GM12872 (cell line): ENCODE results near the gene OR52N4.

ENCODE experiments used
- TF ChIP-seq, protein P1 (sequence below): IDR thresholded peaks from 3 replicates; pipeline ENCODE4 v1.5.1; 2011; ENCODE audit warnings: low read depth, mild to moderate bottlenecking, low read length, moderate library complexity; ENCODE audit not compliant: insufficient read depth

Gene OR52N4

DNA sequence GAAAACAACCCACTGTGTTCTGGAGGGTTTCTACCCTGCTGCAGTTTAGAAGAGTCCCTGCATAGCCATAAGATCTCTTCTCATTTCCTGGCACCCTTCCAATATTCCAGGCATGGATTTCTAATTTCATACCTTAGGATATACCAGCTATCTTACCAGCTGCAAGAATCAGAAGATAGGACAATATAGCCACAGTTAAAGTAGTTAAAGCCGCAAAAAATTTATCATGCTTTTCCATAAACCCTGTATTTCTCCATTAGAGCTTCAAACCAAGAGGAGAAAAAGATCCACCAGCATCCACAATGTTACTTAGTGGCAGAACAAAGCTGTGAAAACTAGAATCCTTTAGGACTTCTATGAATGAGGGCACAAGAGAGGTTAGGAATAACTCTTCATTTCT, 26.4 kb upstream of the OR52N4 start:
- TF ChIP-seq, protein P1, sequence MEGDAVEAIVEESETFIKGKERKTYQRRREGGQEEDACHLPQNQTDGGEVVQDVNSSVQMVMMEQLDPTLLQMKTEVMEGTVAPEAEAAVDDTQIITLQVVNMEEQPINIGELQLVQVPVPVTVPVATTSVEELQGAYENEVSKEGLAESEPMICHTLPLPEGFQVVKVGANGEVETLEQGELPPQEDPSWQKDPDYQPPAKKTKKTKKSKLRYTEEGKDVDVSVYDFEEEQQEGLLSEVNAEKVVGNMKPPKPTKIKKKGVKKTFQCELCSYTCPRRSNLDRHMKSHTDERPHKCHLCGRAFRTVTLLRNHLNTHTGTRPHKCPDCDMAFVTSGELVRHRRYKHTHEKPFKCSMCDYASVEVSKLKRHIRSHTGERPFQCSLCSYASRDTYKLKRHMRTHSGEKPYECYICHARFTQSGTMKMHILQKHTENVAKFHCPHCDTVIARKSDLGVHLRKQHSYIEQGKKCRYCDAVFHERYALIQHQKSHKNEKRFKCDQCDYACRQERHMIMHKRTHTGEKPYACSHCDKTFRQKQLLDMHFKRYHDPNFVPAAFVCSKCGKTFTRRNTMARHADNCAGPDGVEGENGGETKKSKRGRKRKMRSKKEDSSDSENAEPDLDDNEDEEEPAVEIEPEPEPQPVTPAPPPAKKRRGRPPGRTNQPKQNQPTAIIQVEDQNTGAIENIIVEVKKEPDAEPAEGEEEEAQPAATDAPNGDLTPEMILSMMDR: no peak

DNA sequence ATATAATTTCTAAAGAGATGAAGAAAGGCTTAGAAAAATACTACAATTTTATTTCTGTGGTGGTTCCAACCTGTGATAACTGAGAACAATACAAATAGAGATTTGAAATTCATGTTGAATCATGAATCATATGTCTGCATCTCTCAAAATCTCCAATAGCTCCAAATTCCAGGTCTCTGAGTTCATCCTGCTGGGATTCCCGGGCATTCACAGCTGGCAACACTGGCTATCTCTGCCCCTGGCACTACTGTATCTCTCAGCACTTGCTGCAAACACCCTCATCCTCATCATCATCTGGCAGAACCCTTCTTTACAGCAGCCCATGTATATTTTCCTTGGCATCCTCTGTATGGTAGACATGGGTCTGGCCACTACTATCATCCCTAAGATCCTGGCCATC, 17.6 kb upstream of the OR52N4 start, which contains the start of gene OR56B1:
OR56B1 (plus strand) TSS at position 53 of the 400 bp plus-strand sequence; CDS start at position 122, 69 bp downstream.
- TF ChIP-seq, protein P1: no peak

DNA sequence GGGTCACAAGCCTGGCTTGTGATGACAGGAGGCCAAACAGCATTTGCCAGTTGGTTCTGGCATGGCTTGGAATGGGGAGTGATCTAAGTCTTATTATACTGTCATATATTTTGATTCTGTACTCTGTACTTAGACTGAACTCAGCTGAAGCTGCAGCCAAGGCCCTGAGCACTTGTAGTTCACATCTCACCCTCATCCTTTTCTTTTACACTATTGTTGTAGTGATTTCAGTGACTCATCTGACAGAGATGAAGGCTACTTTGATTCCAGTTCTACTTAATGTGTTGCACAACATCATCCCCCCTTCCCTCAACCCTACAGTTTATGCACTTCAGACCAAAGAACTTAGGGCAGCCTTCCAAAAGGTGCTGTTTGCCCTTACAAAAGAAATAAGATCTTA, 17.0 kb upstream of the OR52N4 start:
- TF ChIP-seq, protein P1: no peak

DNA sequence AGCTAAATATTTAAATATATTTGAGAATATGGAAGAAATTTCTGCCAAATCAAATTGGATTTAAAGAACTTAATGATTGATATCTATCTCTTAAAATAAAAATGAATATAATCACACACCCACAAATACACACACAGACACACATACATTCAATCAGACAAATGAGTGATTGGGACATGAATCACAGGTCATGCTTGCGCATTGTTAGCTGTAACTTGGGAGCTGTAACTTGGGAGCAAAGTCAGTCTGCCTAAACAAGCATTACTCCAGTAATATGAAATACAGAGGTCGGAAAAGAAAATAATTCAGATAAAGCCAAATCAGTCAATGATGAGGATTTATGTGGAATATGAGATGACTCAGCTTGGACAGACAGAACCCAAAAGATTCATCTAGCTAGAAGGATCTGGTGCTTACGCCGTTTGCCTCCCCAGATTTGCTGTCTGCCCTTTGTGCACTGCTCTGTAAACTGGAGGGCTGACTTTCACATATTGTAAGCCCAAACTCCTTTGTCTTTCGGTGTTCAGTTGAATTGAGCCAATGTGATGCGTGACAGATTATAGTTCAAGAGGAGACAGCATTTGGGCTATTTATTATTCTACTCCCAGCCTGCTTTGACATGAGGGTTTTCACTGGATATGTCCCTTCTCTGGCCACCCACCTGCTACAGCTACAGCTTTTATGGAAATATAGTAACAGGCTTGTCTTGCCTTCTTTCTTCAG, 16.2 kb upstream of the OR52N4 start:
- TF ChIP-seq, protein P1: no peak

DNA sequence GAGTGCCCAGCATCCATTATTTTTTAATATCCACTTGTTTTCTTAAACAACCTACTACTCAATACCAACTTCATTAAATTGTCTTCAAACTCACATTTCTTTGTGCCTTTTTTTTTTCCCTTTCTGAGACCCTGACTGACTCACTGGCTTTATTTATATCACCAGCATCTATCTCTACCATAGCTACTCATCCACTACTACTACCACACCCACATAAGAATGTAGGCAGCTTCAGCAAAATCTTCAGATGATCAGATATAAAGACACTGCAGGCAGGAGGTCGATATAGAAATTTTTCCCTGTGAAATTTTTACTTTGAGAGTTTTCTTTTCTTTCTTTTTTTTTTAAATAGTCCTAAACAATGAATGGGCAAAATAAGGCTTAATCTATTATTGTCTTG, 15.6 kb upstream of the OR52N4 start:
- TF ChIP-seq, protein P1: no peak

DNA sequence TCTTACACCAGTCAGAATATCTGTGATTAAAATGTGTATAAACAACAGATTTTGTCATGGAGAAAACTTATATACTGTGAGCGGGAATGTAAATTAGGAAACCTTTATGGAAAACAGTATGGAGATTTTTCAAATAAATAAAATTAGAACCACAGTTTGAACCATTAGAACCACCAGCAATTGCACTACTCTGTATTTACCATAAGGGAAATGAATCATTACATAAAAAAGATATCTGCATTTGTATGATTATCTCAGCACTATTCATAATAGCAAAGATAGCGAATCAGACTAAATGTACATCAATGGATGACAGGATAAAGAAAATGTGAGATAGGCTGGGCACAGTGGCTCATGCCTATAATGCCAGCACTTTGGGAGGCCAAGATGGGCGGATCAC, 7.4 kb upstream of the OR52N4 start:
- TF ChIP-seq, protein P1: no peak

DNA sequence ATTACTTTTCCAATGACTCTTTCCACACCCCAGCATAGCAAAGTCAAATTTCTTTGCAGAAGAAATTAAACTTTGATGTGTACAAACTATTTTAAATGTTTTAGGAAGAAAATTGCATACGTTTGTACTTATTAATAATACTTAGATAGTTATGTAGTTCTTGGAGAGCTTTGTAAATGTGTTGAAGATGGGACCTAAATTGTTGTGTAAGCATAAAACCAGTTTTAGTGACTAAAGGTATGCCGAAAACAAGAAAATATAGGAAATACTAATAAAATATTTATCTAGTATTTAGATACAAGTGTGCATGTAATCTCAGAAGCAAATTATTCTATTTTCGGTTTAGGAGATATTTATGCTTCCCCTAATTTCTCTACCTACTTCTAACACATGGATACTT, 4.2 kb upstream of the OR52N4 start:
- TF ChIP-seq, protein P1: no peak

DNA sequence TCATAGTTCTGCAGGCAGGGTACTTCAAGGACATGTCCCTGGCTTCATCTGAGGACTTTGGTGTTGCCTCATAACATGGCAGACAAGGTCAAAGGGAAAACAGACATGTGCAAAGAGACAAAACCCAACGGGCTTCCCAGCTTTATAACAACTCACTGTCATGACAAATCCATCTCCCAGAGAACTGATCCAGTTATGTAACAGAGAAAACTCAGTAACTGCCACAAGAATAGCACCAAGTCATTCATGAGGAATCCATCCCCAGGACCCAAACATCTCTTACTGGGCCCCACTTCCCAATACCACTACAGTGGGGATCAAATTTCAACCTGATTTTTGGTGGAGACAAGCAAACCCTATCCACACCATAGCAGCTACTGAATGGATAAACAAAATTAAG, 13.0 kb downstream of the OR52N4 start:
- TF ChIP-seq, protein P1: no peak
